ENCODE measurements around the gene KCNJ3. TPM values are rescaled to one million over a fixed set of nuclear protein-coding genes. Genes with fewer than 3 reads are reported as not detected.

Gene KCNJ3
- not detected for total RNA-seq

GRCh38 chr2:154698296-154698720 is at the start of gene KCNJ3:
Gene KCNJ3, plus strand, starts transcription at chr2:154698695. Its CDS starts 81 bp downstream, at chr2:154698776.
- TF ChIP-seq CTCF (IDR thresholded peaks at IDR 0.05; ENCODE audit: low read depth): no peak

DNA sequence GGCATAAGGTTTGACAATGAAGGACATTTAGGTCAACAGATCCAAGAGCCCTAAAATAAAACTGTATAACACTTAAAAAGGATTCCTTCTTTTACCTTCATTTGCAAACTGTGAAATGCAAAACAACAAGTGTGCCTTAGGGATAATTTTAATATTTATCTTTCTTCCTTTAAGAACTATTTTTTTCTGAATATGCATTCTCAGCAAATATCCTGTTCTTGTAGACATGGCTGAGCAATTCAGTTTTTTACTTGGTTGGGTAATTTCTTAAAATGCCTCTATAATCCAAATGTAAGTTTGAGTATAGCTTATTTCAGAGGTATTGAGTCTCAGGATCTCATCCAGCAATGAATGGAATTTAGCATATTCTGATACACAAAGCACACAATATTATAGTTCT is 43.0 kb upstream of the KCNJ3 start:
- no peak for TF ChIP-seq CTCF (IDR thresholded peaks at IDR 0.05; ENCODE audit: low read depth)

GRCh38 chr2:154658854-154659253 is 39.6 kb upstream of the KCNJ3 start:
- TF ChIP-seq CTCF (IDR thresholded peaks at IDR 0.05; ENCODE audit: low read depth): no peak

- TF ChIP-seq CTCF (IDR thresholded peaks at IDR 0.05; ENCODE audit: low read depth): no peak
Measured at GRCh38 chr2:154664248-154664647, 34.2 kb upstream of the KCNJ3 start.

- TF ChIP-seq CTCF (IDR thresholded peaks at IDR 0.05; ENCODE audit: low read depth): no peak
Measured at GRCh38 chr2:154670083-154670482, 28.4 kb upstream of the KCNJ3 start.

GRCh38 chr2:154673694-154674093 is 24.8 kb upstream of the KCNJ3 start:
- no peak for TF ChIP-seq CTCF (IDR thresholded peaks at IDR 0.05; ENCODE audit: low read depth)

DNA sequence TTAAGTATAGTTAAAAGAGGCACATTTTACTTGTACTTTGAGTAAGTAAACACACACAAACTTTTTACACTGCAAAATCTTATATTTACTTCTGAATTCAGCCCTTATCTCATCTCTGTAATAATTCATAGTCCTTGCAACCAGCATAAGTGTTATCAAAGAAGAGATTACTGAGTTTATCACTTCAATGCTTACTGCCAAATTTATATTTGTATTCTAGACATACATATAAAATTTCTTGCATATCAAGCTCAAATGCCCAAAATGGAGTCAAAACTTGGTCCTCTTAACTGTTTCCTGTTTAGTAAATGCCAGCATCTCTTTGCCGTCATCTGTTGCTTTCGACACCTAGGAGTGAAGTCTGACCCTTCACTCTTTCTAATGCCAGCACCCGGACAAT is 21.1 kb upstream of the KCNJ3 start:
- no peak for TF ChIP-seq CTCF (IDR thresholded peaks at IDR 0.05; ENCODE audit: low read depth)

Measured in subcutaneous adipose tissue (tissue), 4 donors.